ENCODE data around the gene L3HYPDH.

L3HYPDH gene

GRCh38 chr14:59460378-59460777 lies 23.8 kb downstream of the L3HYPDH start:
- H3K9me3 ChIP-seq (ENCODE audit: control insufficient read depth, insufficient read depth, low read length) = no peaks in the 10 kb centered on the region
- H3K36me3 ChIP-seq (ENCODE audit: control insufficient read depth, low read length) = no peaks in the 10 kb centered on the region; the same call in 1 of the 2 replicates
- H3K27me3 ChIP-seq (ENCODE audit: control insufficient read depth, low read length) = no peaks in the 10 kb centered on the region

GRCh38 chr14:59458486-59458885 lies 25.7 kb downstream of the L3HYPDH start:
- Histone ChIP-seq H3K4me2 (ENCODE audit: low read length) (no peak overlapping the region), H3K4me3 (ENCODE audit: low read length) (no peak overlapping the region), H3K27ac (ENCODE audit: low read depth, low read length) (no peak overlapping the region), H3F3A (ENCODE audit: control insufficient read depth, insufficient read depth) (no peaks in the 10 kb centered on the region), H3K27me3 (ENCODE audit: control insufficient read depth, low read length) (no peaks in the 10 kb centered on the region), H4K20me1 (ENCODE audit: control insufficient read depth, insufficient read depth, low read depth, low read length) (no peaks in the 10 kb centered on the region), H3K9me3 (ENCODE audit: control insufficient read depth, insufficient read depth, low read length) (no peaks in the 10 kb centered on the region), H3K4me1 (ENCODE audit: control insufficient read depth, low read length) (no peaks in the 10 kb centered on the region), H3K9me2 (replicated peaks; ENCODE audit: control insufficient read depth, low read length) (no peaks in the 10 kb centered on the region), H3K79me2 (ENCODE audit: control insufficient read depth, low read length) (no peaks in the 10 kb centered on the region), H3K36me3 (ENCODE audit: control insufficient read depth, low read length) (no peaks in the 10 kb centered on the region; the same call in 1 of the 2 replicates)
- no peak for TF ChIP-seq CTCF (IDR thresholded peaks at IDR 0.05; ENCODE audit: low read depth, low read length, poor library complexity, severe bottlenecking)
- no peak for TF ChIP-seq EZH2phosphoT487 (IDR thresholded peaks at IDR 0.05; ENCODE audit: borderline replicate concordance, low read length)

More at GRCh38 chr14:59460378-59460777, 23.8 kb downstream of the L3HYPDH start:
- Histone ChIP-seq H3K4me2 (ENCODE audit: low read length) (no peak overlapping the region), H3K4me1 (ENCODE audit: control insufficient read depth, low read length) (peaks cover 12% of the 10 kb centered on the region), H3K79me2 (ENCODE audit: control insufficient read depth, low read length) (no peaks in the 10 kb centered on the region), H4K20me1 (ENCODE audit: control insufficient read depth, insufficient read depth, low read depth, low read length) (no peaks in the 10 kb centered on the region), H3K4me3 (ENCODE audit: low read length) (no peak overlapping the region), H3K9me2 (replicated peaks; ENCODE audit: control insufficient read depth, low read length) (no peaks in the 10 kb centered on the region), H3F3A (ENCODE audit: control insufficient read depth, insufficient read depth) (no peaks in the 10 kb centered on the region), H3K27ac (ENCODE audit: low read depth, low read length) (no peak overlapping the region)
- TF ChIP-seq CTCF (IDR thresholded peaks at IDR 0.05; ENCODE audit: low read depth, low read length, poor library complexity, severe bottlenecking) = no peak
- no peak for TF ChIP-seq EZH2phosphoT487 (IDR thresholded peaks at IDR 0.05; ENCODE audit: borderline replicate concordance, low read length)

- H3K27ac ChIP-seq (ENCODE audit: low read depth, low read length) = no peak overlapping the region
- no peaks in the 10 kb centered on the region; the same call in 1 of the 2 replicates for H3K36me3 ChIP-seq (ENCODE audit: control insufficient read depth, low read length)
- TF ChIP-seq CTCF (IDR thresholded peaks at IDR 0.05; ENCODE audit: low read depth, low read length, poor library complexity, severe bottlenecking) = no peak
- no peak for TF ChIP-seq EZH2phosphoT487 (IDR thresholded peaks at IDR 0.05; ENCODE audit: borderline replicate concordance, low read length)
- H3K79me2 ChIP-seq (ENCODE audit: control insufficient read depth, low read length) = no peaks in the 10 kb centered on the region
- H3K4me2 ChIP-seq (ENCODE audit: low read length) = no peak overlapping the region
- H3K9me3 ChIP-seq (ENCODE audit: control insufficient read depth, insufficient read depth, low read length) = no peaks in the 10 kb centered on the region
- H3K9me2 ChIP-seq (replicated peaks; ENCODE audit: control insufficient read depth, low read length) = no peaks in the 10 kb centered on the region
- H3K4me1 ChIP-seq (ENCODE audit: control insufficient read depth, low read length) = no peaks in the 10 kb centered on the region
- H4K20me1 ChIP-seq (ENCODE audit: control insufficient read depth, insufficient read depth, low read depth, low read length) = no peaks in the 10 kb centered on the region
- H3F3A ChIP-seq (ENCODE audit: control insufficient read depth, insufficient read depth) = no peaks in the 10 kb centered on the region
- no peak overlapping the region for H3K4me3 ChIP-seq (ENCODE audit: low read length)
- no peaks in the 10 kb centered on the region for H3K27me3 ChIP-seq (ENCODE audit: control insufficient read depth, low read length)
Observed at GRCh38 chr14:59455411-59455810, 28.8 kb downstream of the L3HYPDH start.
